GM20431 (cell line): ENCODE results near the gene BMP8B.

Source experiments
- in situ Hi-C: fragments of 300-500 bp; cut with MseI, MboI; formaldehyde crosslinking; loops from one replicate; pipeline ENCODE4 v1.15.0; 2020; ENCODE audit warnings: low sequenced_read_pairs; ENCODE audit not compliant: unreplicated experiment

The BMP8B gene

GRCh38 chr1:39788758-39789570 is at the start of gene BMP8B:
Gene BMP8B, minus strand, starts transcription at chr1:39788865. Its CDS starts 380 bp downstream, at chr1:39788485.
- in situ Hi-C loops, result no loop called here

DNA sequence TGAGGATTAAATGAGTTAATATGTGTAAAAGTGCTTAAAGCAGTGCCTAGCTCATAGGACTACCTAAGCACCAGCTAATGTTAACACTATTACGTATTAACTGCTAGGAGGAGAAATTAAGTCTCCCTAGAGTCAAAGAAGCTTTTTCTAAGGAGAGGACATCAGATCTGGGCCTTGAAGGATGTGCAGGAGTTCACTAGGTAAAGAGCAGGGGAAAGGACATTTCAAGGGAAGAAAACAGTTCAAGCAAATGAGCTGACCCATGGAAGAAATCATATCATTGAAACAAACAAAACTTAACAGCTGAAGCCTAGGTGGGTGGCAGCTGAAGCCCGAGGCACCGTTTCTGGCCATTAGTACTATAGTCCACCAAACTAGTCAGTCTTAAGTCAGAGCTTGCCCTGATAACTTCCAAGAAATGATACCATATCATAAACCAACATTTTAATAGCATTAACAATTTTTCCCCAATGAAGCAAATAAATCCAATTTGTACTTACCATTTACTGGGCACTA is 48.0 kb upstream of the BMP8B start:
- in situ Hi-C loops, result no loop called here

- in situ Hi-C loops, result no loop called here
Observed at GRCh38 chr1:39835935-39836594, 47.4 kb upstream of the BMP8B start.

GRCh38 chr1:39835110-39835509 is 46.4 kb upstream of the BMP8B start:
- in situ Hi-C loops, result no loop called here

DNA sequence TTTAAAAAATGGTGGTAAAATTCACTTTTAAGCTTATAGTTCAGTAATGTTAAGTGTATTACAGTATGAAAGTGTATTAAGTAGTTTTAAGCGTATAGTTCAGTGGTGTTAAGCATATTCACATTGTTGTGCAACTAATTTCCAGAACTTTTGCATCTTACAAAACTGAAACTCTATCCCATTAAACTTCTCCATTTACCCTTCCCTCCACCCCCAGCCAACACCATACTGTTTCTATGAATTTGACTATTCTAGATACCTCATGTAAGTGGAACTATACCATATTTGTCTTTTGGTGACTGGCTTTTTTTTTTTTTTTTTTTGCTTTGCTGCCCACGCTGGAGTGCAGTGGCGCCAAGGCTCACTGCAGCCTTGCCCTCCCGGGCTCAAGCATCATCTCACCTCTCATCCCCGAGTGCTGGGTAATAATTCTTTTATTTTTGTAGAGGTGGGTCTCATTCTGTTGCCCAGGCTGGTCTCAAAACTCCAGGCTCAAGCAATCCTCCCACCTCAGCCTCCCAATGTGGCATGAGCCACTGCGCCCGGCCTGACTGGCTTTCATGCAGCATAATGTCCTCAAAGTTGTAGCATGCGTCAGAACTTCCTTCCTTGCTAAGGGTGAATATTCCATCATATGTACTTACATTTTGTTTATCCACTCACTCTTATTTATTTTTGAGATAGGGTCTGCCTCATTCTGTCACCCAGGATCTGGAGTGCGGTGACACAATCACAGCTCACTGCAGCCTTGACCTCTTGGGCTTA is 45.1 kb upstream of the BMP8B start:
- in situ Hi-C loops, result no loop called here

DNA sequence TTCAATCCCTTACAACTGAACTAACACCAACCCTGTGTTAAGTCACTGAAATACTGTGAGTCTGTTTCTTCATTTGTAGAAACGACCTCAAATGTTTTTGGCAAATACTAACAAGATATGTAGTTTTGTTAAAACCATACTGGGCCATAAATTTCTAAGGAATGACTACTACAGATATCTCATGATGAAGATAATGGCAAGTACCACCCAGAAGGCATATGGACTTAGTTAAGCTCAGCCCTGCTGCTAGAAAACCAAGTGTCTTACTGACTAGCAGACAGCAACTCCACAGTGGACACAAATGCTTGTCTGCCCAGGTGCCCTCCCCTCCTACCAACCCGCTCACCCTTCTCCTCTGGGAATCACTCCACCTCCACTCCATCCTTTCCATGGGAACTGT is 44.5 kb upstream of the BMP8B start:
- in situ Hi-C loops, result no loop called here

DNA sequence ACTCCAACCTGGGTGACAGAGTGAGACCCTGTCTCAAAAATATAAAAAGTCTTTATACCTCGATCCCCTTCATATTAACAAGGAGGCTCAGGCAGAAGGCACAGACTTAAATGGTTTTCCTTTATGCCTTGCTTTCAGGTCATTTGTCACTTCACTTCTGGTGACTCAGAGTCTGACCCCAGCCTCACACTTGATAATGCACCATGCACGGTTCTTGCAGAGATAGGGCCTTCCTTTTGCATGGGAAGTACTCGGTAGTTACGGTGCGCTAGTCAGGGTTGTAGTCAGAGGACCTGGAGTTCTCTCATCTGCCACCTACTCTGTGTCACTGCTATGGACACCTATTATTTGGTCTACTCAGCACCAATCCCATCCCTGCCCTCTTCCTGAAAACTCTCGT is 43.6 kb upstream of the BMP8B start:
- in situ Hi-C loops, result no loop called here

DNA sequence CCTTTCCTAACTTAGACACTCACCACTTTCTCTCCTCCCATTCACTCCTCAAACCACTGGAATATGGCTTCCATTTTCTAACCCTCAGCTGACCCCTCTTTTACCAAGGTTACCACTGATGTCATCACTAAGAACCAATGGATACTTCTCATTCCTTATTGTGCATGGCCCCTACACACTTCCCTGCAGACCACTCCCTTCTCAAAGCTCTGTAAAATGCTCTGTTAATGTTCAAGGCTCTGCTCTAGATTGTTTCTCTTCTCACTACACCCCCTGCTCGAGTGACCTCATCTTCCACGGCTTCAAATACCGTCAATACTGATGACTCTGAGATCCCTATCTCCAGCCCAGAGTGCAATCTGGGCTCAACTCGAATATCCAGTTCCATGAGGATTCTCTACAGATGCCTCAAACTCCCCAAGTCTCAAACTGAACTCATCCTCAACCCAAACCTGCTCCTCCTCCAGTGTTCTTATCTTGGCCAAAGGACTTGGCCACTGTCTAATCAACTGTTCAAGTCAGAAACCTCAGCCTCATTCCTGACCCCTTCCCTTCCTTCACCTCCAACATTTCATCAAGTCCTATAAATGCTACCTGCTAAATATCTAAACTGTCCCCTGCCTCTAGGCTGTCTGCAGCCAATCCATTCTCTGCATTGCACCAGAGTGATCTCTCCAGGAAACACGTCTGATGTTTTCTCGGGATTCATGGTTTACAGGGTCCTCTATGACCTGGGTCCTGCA is 41.3 kb upstream of the BMP8B start:
- in situ Hi-C loops, result loop anchor here (10.0 kb wide), 1 partner anchor 65 kb away; no protein-coding TSS in a partner anchor

DNA sequence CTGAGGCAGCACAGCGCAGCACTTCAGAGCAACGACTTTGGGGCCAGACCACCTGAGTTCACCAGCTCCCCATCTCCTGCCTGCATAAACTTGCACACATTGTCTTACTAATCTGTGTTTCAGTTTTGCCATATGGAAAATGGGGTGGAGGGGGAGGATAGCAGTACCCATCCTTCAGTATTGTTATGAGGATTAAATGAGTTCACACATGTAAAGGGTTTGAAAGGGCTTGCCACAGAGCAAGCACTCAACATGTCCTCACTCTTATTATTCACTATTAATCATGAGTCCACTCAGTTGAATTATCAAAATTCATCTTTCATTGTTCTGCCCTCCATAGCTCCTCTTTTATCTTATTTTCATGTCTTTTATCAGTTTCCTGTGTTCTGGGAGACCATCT is 40.1 kb upstream of the BMP8B start:
- in situ Hi-C loops, result loop anchor here (10.0 kb wide), 1 partner anchor 66 kb away; no protein-coding TSS in a partner anchor

- in situ Hi-C loops, result loop anchor here (10.0 kb wide), 1 partner anchor 67 kb away; no protein-coding TSS in a partner anchor
Observed at GRCh38 chr1:39828255-39828654, 39.6 kb upstream of the BMP8B start.

- in situ Hi-C loops, result loop anchor here (10.0 kb wide), 1 partner anchor 68 kb away; no protein-coding TSS in a partner anchor
Observed at GRCh38 chr1:39827201-39827600, 38.5 kb upstream of the BMP8B start.

DNA sequence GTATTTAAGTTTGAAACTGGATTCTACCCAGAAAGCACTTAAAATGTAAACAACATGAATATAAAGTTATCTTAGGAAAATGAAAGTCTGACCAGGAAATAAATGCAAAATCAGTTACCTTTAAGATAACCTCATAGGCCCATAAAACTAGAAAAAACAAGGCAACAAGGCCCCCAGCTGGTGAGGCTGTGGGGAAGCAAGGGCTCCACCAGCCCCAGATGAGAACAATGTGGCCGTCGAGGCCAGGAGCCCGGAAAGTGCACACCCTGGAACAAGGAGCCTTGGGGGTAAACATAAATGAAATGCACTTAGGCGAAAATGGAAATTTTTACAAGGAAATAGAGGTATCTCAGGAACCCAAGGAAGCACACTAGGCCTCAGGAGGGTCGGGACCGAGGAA is 37.9 kb upstream of the BMP8B start:
- in situ Hi-C loops, result loop anchor here (10.0 kb wide), 1 partner anchor 68 kb away; no protein-coding TSS in a partner anchor

GRCh38 chr1:39825432-39825941 is 36.8 kb upstream of the BMP8B start:
- in situ Hi-C loops, result loop anchor here (10.0 kb wide), 1 partner anchor 69 kb away; no protein-coding TSS in a partner anchor

DNA sequence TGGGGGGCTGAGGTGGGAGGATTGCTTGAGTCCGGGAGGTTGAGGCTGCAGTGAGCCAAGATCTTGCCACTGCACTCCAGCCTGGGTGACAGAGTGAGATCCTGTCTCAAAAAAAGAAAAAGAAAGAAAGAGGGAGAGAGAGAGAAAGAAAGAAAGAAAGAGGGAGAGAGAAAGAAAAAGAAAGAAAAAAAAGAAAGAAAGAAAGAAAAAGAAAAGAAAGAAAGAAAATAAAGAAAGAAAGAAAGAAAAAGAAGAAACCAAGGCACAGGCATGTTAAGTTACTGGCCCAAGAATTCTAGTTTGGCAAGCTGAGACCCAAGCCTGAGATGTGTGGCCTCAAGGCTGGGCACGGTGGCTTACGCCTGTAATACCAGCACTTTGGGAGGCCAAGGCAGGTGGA is 34.8 kb upstream of the BMP8B start:
- in situ Hi-C loops, result loop anchor here (10.0 kb wide), 1 partner anchor 71 kb away; no protein-coding TSS in a partner anchor

- in situ Hi-C loops, result loop anchor here (10.0 kb wide), 1 partner anchor 73 kb away; no protein-coding TSS in a partner anchor
Observed at GRCh38 chr1:39822146-39822545, 33.5 kb upstream of the BMP8B start.

DNA sequence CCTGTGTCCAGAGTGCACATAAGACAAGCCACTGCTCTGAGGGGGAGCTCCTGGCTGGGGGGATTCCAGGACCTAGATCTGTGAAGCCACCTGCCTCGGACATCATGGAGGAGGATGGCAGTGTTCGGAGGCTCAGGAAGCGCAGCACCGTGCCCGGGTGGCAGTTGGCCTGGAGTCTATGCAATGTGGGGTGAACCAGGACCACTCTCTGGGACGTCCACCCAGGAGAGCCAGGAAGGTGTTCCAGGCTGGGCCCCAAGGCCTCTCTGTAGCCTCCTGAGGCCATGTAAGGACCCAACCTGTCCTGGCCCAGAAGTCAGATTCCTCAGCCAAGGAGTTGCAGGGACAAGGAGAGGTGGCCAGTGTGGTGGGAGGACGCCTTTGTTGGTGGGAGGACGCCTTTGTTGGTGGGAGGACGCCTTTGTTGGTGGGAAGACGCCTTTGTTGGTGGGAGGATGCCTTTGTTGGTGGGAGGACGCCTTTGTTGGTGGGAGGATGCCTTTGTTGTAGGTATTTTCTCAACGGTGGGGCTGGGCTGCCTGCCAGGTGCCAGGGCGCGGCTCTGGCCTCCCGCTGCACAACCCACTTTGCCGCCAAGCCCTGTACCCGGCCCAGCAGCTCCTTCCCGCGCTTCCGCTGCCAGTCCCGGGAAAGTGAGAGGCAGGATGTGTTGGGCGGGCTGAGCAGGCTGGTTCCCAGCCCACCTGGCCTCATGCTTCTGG is 30.6 kb upstream of the BMP8B start:
- in situ Hi-C loops, result loop anchor here (10.0 kb wide), 1 partner anchor 146 kb away; no protein-coding TSS in a partner anchor

GRCh38 chr1:39818482-39818881 is 29.8 kb upstream of the BMP8B start:
- in situ Hi-C loops, result loop anchor here (10.0 kb wide), 1 partner anchor 146 kb away; no protein-coding TSS in a partner anchor
